Neural crest cell (in vitro differentiated cells): Measurements from ENCODE around the gene SLC9B1. TPM values are rescaled to one million over a fixed set of nuclear protein-coding genes. Genes with fewer than 3 reads are reported as not detected.

Source experiments
- DNase-seq: peaks from one replicate; pipeline ENCODE4 v3.0.0; 2021; ENCODE audit warnings: low read depth, mixed read lengths, low spot score
- H3K27ac Mint-ChIP-seq: one replicate; pipeline ENCODE4 v1.8.0; 2021; ENCODE audit warnings: mild to moderate bottlenecking, mixed read lengths; ENCODE audit not compliant: unreplicated experiment
- H3K27me3 Mint-ChIP-seq: 2 replicates; pipeline ENCODE4 v1.8.0; 2021; ENCODE audit warnings: low read depth, mild to moderate bottlenecking, mixed read lengths
- H3K36me3 Mint-ChIP-seq: 2 replicates; pipeline ENCODE4 v1.8.0; 2021; ENCODE audit warnings: low read depth, mild to moderate bottlenecking, mixed read lengths
- H3K4me1 Mint-ChIP-seq: 2 replicates; pipeline ENCODE4 v1.8.0; 2021; ENCODE audit warnings: mixed read lengths
- H3K4me3 Mint-ChIP-seq: one replicate; pipeline ENCODE4 v1.8.0; 2021; ENCODE audit warnings: mild to moderate bottlenecking, mixed read lengths
- H3K9me3 Mint-ChIP-seq: 2 replicates; pipeline ENCODE4 v1.8.0; 2021; ENCODE audit warnings: mixed read lengths
- CTCF ChIP-seq: fragments of 200-600 bp; sonication (generic); conservative IDR thresholded peaks from 2 replicates; pipeline ENCODE4 v1.5.0; 2021; ENCODE audit warnings: antibody characterized with exemption, mild to moderate bottlenecking
- total RNA-seq: library from RNA; stranded (reverse); gene quantifications from 2 replicates; pipeline ENCODE4 v1.2.1, GENCODE V29; 2021

Gene SLC9B1
- total RNA-seq, 1 donor from 2014 or later: 1.7 TPM

- H3K9me3 Mint-ChIP-seq: peaks cover 8% of the 10 kb centered on the region
Measured at GRCh38 chr4:102862747-102863146, 156.8 kb downstream of the SLC9B1 start.

GRCh38 chr4:102862016-102862415, 157.5 kb downstream of the SLC9B1 start:
- peaks cover 27% of the 10 kb centered on the region for H3K36me3 Mint-ChIP-seq
- DNase-seq: no peak
- H3K27me3 Mint-ChIP-seq: no peaks in the 10 kb centered on the region
- H3K4me1 Mint-ChIP-seq: peaks cover 8% of the 10 kb centered on the region
- no peak overlapping the region for H3K27ac Mint-ChIP-seq
- TF ChIP-seq CTCF: no peak
- peaks cover 8% of the 10 kb centered on the region for H3K9me3 Mint-ChIP-seq
- H3K4me3 Mint-ChIP-seq: no peak overlapping the region

More at GRCh38 chr4:102862747-102863146, 156.8 kb downstream of the SLC9B1 start:
- no peak for DNase-seq
- Mint-ChIP-seq H3K27me3 (no peaks in the 10 kb centered on the region), H3K4me1 (peaks cover 8% of the 10 kb centered on the region), H3K36me3 (peaks cover 27% of the 10 kb centered on the region), H3K27ac (no peak overlapping the region), H3K4me3 (no peak overlapping the region)
- TF ChIP-seq CTCF: no peak

GRCh38 chr4:102860611-102861324, 158.7 kb downstream of the SLC9B1 start:
- Mint-ChIP-seq H3K36me3 (peaks cover 27% of the 10 kb centered on the region), H3K4me3 (no peak overlapping the region), H3K27ac (no peak overlapping the region), H3K27me3 (no peaks in the 10 kb centered on the region), H3K9me3 (peaks cover 8% of the 10 kb centered on the region), H3K4me1 (peaks cover 4% of the 10 kb centered on the region)
- no peak for DNase-seq
- no peak for TF ChIP-seq CTCF

- H3K4me3 Mint-ChIP-seq: no peak overlapping the region
- DNase-seq: no peak
- H3K9me3 Mint-ChIP-seq: peaks cover 8% of the 10 kb centered on the region
- H3K36me3 Mint-ChIP-seq: peaks cover 23% of the 10 kb centered on the region
- H3K27me3 Mint-ChIP-seq: no peaks in the 10 kb centered on the region
- no peak overlapping the region for H3K27ac Mint-ChIP-seq
- no peaks in the 10 kb centered on the region for H3K4me1 Mint-ChIP-seq
- no peak for TF ChIP-seq CTCF
Measured at GRCh38 chr4:102858828-102859464, 160.6 kb downstream of the SLC9B1 start.

Other genes starting within 250 kb of the SLC9B1 start
- gene UBE2D3, start 192.2 kb downstream of the SLC9B1 start, total RNA-seq: 312 and 330 TPM in 2 replicates
- 42.8 and 43.2 TPM in 2 replicates for gene CISD2, start 150.7 kb downstream of the SLC9B1 start, total RNA-seq
- gene SLC9B2, start 57.1 kb upstream of the SLC9B1 start, total RNA-seq: 21.6 and 24.9 TPM in 2 replicates
- 70.7 and 72.3 TPM in 2 replicates for gene BDH2, start 80.1 kb upstream of the SLC9B1 start, total RNA-seq
- gene CENPE, start 178.6 kb upstream of the SLC9B1 start, total RNA-seq: 59.7 and 70.0 TPM in 2 replicates